GM18873 (cell line): ENCODE data around the gene IFITM10.

Experiments
- ATAC-seq: cut with Tn5 transposase; IDR thresholded peaks from one replicate; pipeline ENCODE4 v1.9.1; 2021; ENCODE audit warnings: mild to moderate bottlenecking, moderate library complexity, moderate number of reproducible peaks; ENCODE audit not compliant: unreplicated experiment, low FRiP score

The IFITM10 gene

GRCh38 chr11:1742371-1742770 is 8.0 kb downstream of the IFITM10 start:
- ATAC-seq: no peak

- no peak for ATAC-seq
These were observed 8.7 kb downstream of the IFITM10 start for GRCh38 chr11:1741741-1742140.

GRCh38 chr11:1740786-1741530 is 9.4 kb downstream of the IFITM10 start:
- no peak for ATAC-seq

GRCh38 chr11:1739576-1739975 is 10.8 kb downstream of the IFITM10 start:
- no peak for ATAC-seq

GRCh38 chr11:1738380-1738779 is 12.0 kb downstream of the IFITM10 start:
- no peak for ATAC-seq

- no peak for ATAC-seq
These were observed 13.2 kb downstream of the IFITM10 start for GRCh38 chr11:1737080-1737757.

GRCh38 chr11:1736447-1736992 is 13.9 kb downstream of the IFITM10 start:
- no peak for ATAC-seq

GRCh38 chr11:1735271-1735670 is 15.1 kb downstream of the IFITM10 start:
- no peak for ATAC-seq

GRCh38 chr11:1734641-1735081 is 15.7 kb downstream of the IFITM10 start:
- no peak for ATAC-seq

- no peak for ATAC-seq
These were observed 16.4 kb downstream of the IFITM10 start for GRCh38 chr11:1733716-1734640.

GRCh38 chr11:1733009-1733715 is 17.2 kb downstream of the IFITM10 start:
- no peak for ATAC-seq

- no peak for ATAC-seq
These were observed 17.9 kb downstream of the IFITM10 start for GRCh38 chr11:1732418-1733008.

GRCh38 chr11:1731451-1732059 is 18.8 kb downstream of the IFITM10 start:
- ATAC-seq: no peak

GRCh38 chr11:1730059-1730629 is 20.3 kb downstream of the IFITM10 start:
- ATAC-seq: no peak

- no peak for ATAC-seq
These were observed 20.7 kb downstream of the IFITM10 start for GRCh38 chr11:1729692-1730011.

GRCh38 chr11:1728931-1729691 is 21.3 kb downstream of the IFITM10 start:
- no peak for ATAC-seq

- no peak for ATAC-seq
These were observed 22.1 kb downstream of the IFITM10 start for GRCh38 chr11:1728301-1728700.

GRCh38 chr11:1727861-1728260 is 22.5 kb downstream of the IFITM10 start:
- no peak for ATAC-seq
